ENCODE data around the gene PLXDC1.

GRCh38 chr17:39183720-39184119 is 32.3 kb upstream of the PLXDC1 start:
- TF ChIP-seq CTCF (conservative IDR thresholded peaks at IDR 0.05 in 1 of 2, IDR thresholded peaks at IDR 0.05 in 1 of 2; ENCODE audit: low read depth in 1 of 2, low read length in 2 of 2) (no peak), EZH2 (IDR thresholded peaks at IDR 0.05; ENCODE audit: low read length, missing control alignments) (no peak)

Measured in fibroblast of lung (primary cell).